NCI-H2227 (cell line): ENCODE measurements around the gene CUEDC1.
A peak's percentile ranks its signal among the peaks of the same experiment; 100 is the strongest.
"Not testable (repeated sequence)": the region's sequence is repeated elsewhere in the genome, so short reads cannot be mapped to it uniquely, and the experiment has no call there.

Experiments
- DNase-seq: peaks from one replicate; lab custom pipeline; 2025; ENCODE audit not compliant: unreplicated experiment; lab: John Stamatoyannopoulos, UW

Gene CUEDC1

DNA sequence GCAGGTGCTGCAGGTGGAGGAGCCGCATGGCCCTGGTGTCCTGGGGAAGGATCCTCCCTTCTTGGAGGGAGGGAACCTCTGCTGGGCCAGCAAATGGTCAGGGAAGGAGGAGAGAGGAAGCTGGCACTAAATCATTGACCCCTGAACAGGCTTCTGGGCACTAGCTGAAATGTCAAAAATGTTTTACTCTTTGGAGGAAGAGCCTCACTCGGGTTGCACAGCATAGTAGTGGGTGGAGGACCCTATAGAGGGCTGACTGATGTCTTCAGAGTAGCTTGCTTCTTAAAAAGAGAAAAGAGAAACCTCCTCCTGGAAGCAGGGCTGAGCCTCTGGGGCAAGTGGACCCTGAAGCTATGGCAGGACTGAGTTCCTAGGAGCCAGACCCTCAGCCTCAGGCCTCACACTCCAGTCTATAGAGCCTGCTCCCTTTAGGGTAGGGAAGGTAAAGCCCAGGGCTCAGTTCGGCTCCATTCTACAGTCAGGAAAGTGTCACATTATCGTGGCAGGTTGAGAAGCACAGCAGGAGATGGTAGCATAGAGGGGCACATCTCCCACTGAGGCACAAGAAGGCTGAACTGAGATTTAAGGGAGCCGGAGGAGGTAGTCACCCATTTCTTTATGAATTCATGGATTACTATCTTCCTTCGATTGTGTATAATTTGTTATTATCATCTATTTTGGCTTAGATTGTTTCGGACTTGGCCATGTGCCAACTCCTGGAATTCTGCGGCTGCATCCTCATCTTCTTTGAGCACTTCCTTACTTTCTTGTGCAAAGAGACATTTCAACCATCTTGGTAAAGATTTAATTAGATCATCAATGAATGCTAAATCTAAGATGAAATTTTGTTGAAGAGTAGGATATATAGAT, 7.3 kb upstream of the CUEDC1 start:
- DNase-seq, result no peak

DNA sequence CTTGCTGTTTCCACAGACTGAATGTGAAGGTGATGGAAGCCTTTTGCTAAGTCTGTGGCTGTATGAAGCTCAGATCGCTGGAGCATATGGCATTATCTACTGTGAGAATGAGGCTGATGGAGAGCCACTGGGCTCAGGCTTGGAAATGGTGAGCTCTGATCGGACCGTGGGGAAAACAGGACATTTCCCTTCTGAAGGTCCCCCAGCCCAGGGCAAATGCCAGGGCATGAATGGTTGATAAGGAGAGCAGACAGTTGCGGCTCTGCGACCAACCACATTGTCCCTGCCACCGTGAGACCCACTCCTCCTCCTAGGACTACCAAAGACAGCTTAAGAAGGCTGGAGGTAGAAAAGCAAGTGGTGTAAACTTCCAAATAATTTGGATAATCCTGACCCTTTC, 4.7 kb upstream of the CUEDC1 start:
- no peak for DNase-seq

DNA sequence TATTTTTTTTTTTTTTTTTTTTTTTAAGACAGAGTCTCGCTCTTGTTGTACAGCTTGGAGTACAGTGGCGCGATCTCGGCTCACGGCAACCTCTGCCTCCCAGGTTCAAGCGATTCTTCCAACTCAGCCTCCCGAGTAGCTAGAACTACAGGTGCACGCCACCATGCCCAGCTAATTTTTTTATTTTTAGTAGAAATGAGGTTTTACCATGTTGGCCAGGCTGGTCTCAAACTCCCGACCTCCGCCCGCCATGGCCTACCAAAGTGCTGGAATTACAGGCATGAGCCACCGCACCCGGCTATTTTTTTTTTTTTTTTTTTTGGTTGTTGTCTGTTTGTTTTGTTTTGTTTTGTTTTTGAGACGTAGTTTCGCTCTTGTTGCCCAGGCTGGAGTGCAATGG, 3.2 kb upstream of the CUEDC1 start:
- not testable (repeated sequence) for DNase-seq

GRCh38 chr17:57957886-57958285, 2.7 kb upstream of the CUEDC1 start:
- no peak for DNase-seq

DNA sequence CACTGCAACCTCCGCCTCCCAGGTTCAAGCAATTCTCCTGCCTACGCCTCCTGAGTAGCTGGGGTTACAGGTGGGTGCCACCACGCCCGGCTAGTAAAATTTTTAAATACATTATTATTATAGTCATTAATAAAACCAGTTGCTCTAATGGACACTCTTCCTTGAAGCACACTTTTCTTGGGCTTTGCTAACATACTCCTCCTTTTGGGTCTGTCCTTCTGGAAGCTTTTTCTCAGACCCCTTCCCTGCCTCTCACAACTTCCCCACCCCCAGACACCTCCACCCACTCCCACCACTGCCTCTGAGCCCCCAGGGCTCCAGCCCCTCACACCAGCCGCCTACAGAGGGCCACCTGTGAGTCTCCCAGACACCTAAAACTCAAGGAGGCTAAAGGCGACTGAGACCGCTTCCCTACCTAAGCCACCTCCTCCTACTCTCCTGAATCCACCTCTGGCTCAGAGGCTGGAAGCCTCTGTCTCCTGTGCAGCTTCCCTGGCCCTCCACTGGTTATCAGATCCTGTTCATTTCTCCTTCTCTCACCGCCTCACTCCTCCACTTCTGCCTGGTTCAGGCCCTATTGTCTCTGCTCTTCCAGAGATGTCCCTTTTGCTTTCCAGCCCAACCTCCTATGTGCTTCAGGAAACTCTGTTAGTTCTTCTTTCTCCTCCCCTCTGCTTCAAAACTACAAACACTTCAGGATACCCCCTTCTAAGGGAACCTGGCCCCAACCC, 2.1 kb upstream of the CUEDC1 start:
- no peak for DNase-seq

GRCh38 chr17:57956291-57957119, 1.3 kb upstream of the CUEDC1 start:
- no peak for DNase-seq

- peak; percentile 61 for DNase-seq
Observed at GRCh38 chr17:57954397-57955182, 622 bp downstream of the CUEDC1 start.

DNA sequence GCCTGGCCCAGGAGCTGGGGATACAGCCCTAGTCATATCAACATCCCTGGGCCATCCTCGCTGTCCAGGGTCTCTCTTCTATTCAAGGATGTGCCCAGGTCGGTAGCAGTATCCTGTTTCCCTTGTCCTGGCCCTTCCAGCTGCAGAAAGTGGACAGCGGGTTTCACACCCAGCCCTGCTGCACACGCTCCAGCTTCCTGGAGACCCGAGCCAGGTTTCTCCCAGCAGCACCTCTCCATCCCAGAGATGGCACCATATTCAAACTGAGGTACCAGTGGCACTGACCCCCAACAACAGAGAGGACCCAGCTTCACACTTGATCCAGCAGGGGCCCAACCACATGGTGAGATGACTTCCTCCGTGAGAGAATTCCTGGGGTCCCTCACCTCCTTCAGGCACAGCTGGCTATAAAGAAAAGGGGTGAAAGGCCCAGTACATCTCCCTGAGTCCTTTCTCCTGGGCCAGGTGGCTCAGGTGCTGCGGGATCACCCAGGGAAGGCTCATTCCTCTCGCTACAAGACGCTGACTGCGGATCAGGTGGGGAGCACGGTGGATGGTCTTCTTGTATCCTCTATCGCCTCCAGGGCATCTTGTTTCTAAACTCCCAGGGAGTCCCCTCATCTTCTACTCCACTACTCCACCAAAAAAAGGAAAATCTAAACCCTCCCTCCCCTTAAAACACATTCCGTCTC, 1.4 kb downstream of the CUEDC1 start:
- no peak for DNase-seq

GRCh38 chr17:57953219-57953618, 2.0 kb downstream of the CUEDC1 start:
- DNase-seq, result no peak

GRCh38 chr17:57949649-57950048, 5.6 kb downstream of the CUEDC1 start:
- no peak for DNase-seq

GRCh38 chr17:57948555-57949420, 6.4 kb downstream of the CUEDC1 start:
- no peak for DNase-seq

DNA sequence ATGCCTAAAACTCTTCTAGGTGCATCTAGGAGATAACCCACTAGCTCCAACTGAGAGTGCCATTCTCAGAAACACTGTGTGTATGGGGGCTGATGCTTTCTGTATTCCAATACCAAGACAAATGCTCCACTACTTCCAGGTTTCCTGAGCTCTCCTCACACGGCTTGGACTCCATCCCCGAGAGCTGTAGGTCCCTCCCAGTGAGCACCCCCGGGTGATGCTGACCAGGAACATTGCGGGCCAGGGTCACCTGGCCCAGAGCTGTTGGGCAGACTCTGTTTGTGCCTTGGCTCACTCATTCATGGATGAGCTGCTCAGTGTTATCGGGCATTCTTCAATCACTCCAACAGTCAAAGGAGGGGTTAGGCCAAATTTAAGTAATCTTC, 7.0 kb downstream of the CUEDC1 start:
- no peak for DNase-seq

- DNase-seq, result no peak
Observed at GRCh38 chr17:57947369-57947768, 7.8 kb downstream of the CUEDC1 start.

DNA sequence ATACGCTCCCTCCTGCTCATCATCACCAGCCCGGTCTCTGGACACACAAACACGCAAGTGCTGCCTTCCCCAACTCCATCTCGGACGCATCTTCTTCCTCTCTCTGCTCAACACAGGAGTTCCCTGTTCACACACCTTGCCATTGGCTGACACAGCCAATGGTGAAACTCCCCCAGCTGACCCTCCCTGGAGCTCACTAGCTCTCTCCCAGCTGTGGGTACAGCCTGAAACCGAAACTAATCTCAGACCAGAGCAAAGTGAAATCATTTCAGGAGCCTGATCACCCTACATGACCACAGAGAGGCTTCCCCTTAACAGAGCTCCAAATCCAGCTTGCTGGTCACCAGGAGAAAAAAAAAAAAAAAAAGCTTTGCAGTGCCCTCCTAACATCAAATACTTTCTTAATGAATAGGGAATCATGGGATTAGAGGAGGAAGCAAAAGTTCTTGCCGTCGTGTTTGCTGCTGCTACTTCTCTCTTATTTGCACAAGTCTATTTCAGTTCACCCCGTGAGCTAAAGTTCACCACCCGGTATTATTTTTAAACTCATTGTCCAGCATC, 8.3 kb downstream of the CUEDC1 start:
- peak; percentile 23 for DNase-seq

- no peak for DNase-seq
Observed at GRCh38 chr17:57945996-57946797, 9.0 kb downstream of the CUEDC1 start.

- DNase-seq, result no peak
Observed at GRCh38 chr17:57944908-57945307, 10.3 kb downstream of the CUEDC1 start.

DNA sequence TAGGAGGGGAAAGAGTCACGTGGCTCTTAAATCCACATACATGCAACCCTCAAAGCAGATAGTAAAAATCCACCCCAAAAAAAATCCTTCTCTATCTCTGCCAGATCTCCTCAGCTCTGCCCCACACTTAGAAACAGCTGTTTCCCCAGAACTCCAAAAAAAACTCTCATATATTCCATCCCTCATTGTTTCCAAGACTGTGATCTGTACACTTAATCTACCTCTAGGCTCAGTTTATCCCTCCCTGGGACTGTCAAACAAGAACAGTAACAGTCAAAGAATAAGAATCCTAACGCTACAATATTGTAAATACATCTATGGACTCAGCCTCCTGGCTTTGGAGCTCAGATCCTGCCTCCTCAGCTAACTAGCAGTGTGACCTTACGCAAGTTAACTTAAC, 11.6 kb downstream of the CUEDC1 start:
- no peak for DNase-seq

DNA sequence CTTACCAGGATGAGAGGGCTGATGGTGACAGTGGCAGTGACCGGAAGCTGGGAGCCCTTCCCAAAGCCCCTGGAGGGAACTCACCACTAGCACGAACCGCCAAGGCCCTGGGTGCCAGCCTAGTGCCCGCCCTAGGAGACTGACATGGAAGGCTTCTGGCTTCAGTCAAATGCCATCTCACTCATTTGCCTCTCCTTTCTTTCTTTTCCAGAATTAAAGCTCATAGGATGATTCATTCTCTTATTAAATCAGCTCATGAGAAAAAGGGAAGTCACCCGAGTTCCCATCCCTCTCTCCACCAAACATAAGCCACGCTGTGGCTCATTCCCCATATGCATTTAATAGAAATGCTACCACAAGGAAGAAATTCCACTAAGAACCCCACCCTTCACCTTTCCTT, 12.1 kb downstream of the CUEDC1 start:
- no peak for DNase-seq
